H9 (cell line): ENCODE data around the gene PLEKHM3. TPM values are rescaled to one million over a fixed set of nuclear protein-coding genes. Genes with fewer than 3 reads are reported as not detected.

Experiments used
- DNase-seq: peaks from one replicate; pipeline ENCODE4 v3.0.0-alpha.2; 2017
- H2AFZ ChIP-seq: one replicate; pipeline ENCODE4 v1.6.1; 2013; ENCODE audit warnings: mild to moderate bottlenecking, low read length, control low read depth, moderate library complexity
- H2AK5ac ChIP-seq: 2 replicates; pipeline ENCODE4 v1.6.1; 2013; ENCODE audit warnings: low read length, control low read depth, mixed read lengths; ENCODE audit not compliant: insufficient read length
- H2BK120ac ChIP-seq: one replicate; pipeline ENCODE4 v1.6.1; 2013; ENCODE audit warnings: low read depth, mild to moderate bottlenecking, low read length, control low read depth, inconsistent platforms; ENCODE audit not compliant: poor library complexity, severe bottlenecking
- H2BK12ac ChIP-seq: 2 replicates; pipeline ENCODE4 v1.6.1; 2013; ENCODE audit warnings: low read length, control low read depth, mixed read lengths, low read depth; ENCODE audit not compliant: insufficient read length
- H2BK15ac ChIP-seq: 2 replicates; pipeline ENCODE4 v1.6.1; 2013; ENCODE audit warnings: low read depth, low read length, control low read depth
- H2BK20ac ChIP-seq: one replicate; pipeline ENCODE4 v1.6.1; 2013; ENCODE audit warnings: low read depth, mild to moderate bottlenecking, low read length, control low read depth, inconsistent platforms; ENCODE audit not compliant: poor library complexity, severe bottlenecking
- H2BK5ac ChIP-seq: 2 replicates; pipeline ENCODE4 v1.6.1; 2013; ENCODE audit warnings: low read length, control low read depth, mixed read lengths; ENCODE audit not compliant: insufficient read length
- H3K14ac ChIP-seq: 2 replicates; pipeline ENCODE4 v1.6.1; 2013; ENCODE audit warnings: low read length, control low read depth; ENCODE audit not compliant: insufficient read depth
- H3K18ac ChIP-seq: 2 replicates; pipeline ENCODE4 v1.6.1; 2013; ENCODE audit warnings: low read depth, mild to moderate bottlenecking, mixed read lengths, low read length, control low read depth; ENCODE audit not compliant: insufficient read length
- H3K23ac ChIP-seq: 2 replicates; pipeline ENCODE4 v1.6.1; 2013; ENCODE audit warnings: low read length, control low read depth, mixed read lengths, low read depth; ENCODE audit not compliant: insufficient read length
- H3K23me2 ChIP-seq: 2 replicates; pipeline ENCODE4 v1.6.1; 2013; ENCODE audit warnings: low read depth, mild to moderate bottlenecking, mixed read lengths, low read length, control low read depth; ENCODE audit not compliant: insufficient read length, poor library complexity, severe bottlenecking
- H3K27ac ChIP-seq: 2 replicates; pipeline ENCODE4 v1.5.1; 2013; ENCODE audit warnings: low read length, control low read depth, mixed read lengths, low read depth; ENCODE audit not compliant: insufficient read length
- H3K27me3 ChIP-seq: 2 replicates; pipeline ENCODE4 v1.6.1; 2013; ENCODE audit warnings: low read length, control low read depth, inconsistent platforms; ENCODE audit not compliant: insufficient read depth
- H3K4ac ChIP-seq: 2 replicates; pipeline ENCODE4 v1.6.1; 2013; ENCODE audit warnings: low read depth, mild to moderate bottlenecking, control low read depth, inconsistent platforms, low read length, moderate library complexity
- H3K4me1 ChIP-seq: 2 replicates; pipeline ENCODE4 v1.6.1; 2013; ENCODE audit warnings: low read length, control low read depth, inconsistent platforms; ENCODE audit not compliant: insufficient read depth
- H3K4me2 ChIP-seq: 2 replicates; pipeline ENCODE4 v1.6.1; 2013; ENCODE audit warnings: low read length, control low read depth, mixed read lengths; ENCODE audit not compliant: insufficient read length, insufficient read depth
- H3K56ac ChIP-seq: 2 replicates; pipeline ENCODE4 v1.6.1; 2013; ENCODE audit warnings: low read depth, mild to moderate bottlenecking, mixed read lengths, low read length, control low read depth; ENCODE audit not compliant: insufficient read length
- H3K79me1 ChIP-seq: 2 replicates; pipeline ENCODE4 v1.6.1; 2013; ENCODE audit warnings: low read depth, mild to moderate bottlenecking, moderate library complexity, low read length, control low read depth, inconsistent platforms; ENCODE audit not compliant: insufficient read depth, poor library complexity, severe bottlenecking
- H3K79me2 ChIP-seq: 2 replicates; pipeline ENCODE4 v1.6.1; 2013; ENCODE audit warnings: low read length, control low read depth, inconsistent platforms; ENCODE audit not compliant: insufficient read depth
- H3K9ac ChIP-seq: 2 replicates; pipeline ENCODE4 v1.6.1; 2013; ENCODE audit warnings: low read length, control low read depth, mixed read lengths; ENCODE audit not compliant: insufficient read length; ENCODE audit errors: extremely low read depth
- H3K9me3 ChIP-seq: one replicate; pipeline ENCODE4 v1.6.1; 2013; ENCODE audit warnings: low read depth, low read length, inconsistent platforms; ENCODE audit not compliant: control insufficient read depth
- H3T11ph ChIP-seq: one replicate; pipeline ENCODE4 v1.6.1; 2013; ENCODE audit warnings: mild to moderate bottlenecking, low read length, control low read depth, inconsistent platforms
- H4K20me1 ChIP-seq: one replicate; pipeline ENCODE4 v1.6.1; 2013; ENCODE audit not compliant: control insufficient read depth, insufficient read length, insufficient read depth
- H4K5ac ChIP-seq: 2 replicates; pipeline ENCODE4 v1.6.1; 2013; ENCODE audit warnings: low read depth, mild to moderate bottlenecking, mixed read lengths, low read length, control low read depth; ENCODE audit not compliant: insufficient read length
- H4K8ac ChIP-seq: replicated peaks from 2 replicates; pipeline ENCODE4 v1.6.1; 2013; ENCODE audit warnings: low read length, control low read depth, mixed read lengths, low read depth; ENCODE audit not compliant: insufficient read length
- H4K91ac ChIP-seq: 2 replicates; pipeline ENCODE4 v1.6.1; 2013; ENCODE audit warnings: low read depth, mild to moderate bottlenecking, moderate library complexity, mixed read lengths, low read length, control low read depth; ENCODE audit not compliant: insufficient read length
- H3K27ac Mint-ChIP-seq, 3 experiments: 2 replicates in 2 of 3; 3 replicates in 1 of 3; pipeline ENCODE4 v1.8.0; 2020 to 2021; ENCODE audit warnings: mixed read lengths in 3 of 3, mild to moderate bottlenecking in 1 of 3, moderate library complexity in 1 of 3
- H3K27me3 Mint-ChIP-seq: 2 replicates; pipeline ENCODE4 v1.8.0; 2021; ENCODE audit warnings: low read depth, mild to moderate bottlenecking, moderate library complexity, mixed read lengths
- H3K36me3 Mint-ChIP-seq, 3 experiments: 2 replicates in 2 of 3; 3 replicates in 1 of 3; pipeline ENCODE4 v1.8.0; 2020 to 2021; ENCODE audit warnings: low read depth in 3 of 3, mixed read lengths in 3 of 3; ENCODE audit not compliant: insufficient read depth in 1 of 3
- H3K4me1 Mint-ChIP-seq, 2 experiments: 2 replicates each; pipeline ENCODE4 v1.8.0; 2020; ENCODE audit warnings: mixed read lengths in 2 of 2
- H3K4me3 Mint-ChIP-seq, 2 experiments: 2 replicates in 1 of 2; 3 replicates in 1 of 2; pipeline ENCODE4 v1.8.0; 2020 to 2021; ENCODE audit warnings: mild to moderate bottlenecking in 2 of 2, mixed read lengths in 2 of 2, moderate library complexity in 1 of 2
- H3K9me3 Mint-ChIP-seq, 2 experiments: 2 replicates in 1 of 2; 3 replicates in 1 of 2; pipeline ENCODE4 v1.8.0; 2020; ENCODE audit warnings: mild to moderate bottlenecking in 2 of 2, mixed read lengths in 2 of 2, moderate library complexity in 1 of 2
- WGBS: extraction: QIAGEN DNeasy Blood & Tissue Kit; methylation state at CpG from one replicate; pipeline ENCODE4 v1.1.7; 2013; ENCODE audit warnings: missing lambda C conversion rate, low lambda C conversion rate, mixed read lengths; ENCODE audit not compliant: insufficient read length; ENCODE audit errors: extremely low coverage; 5-methylcytosine and 5-hydroxymethylcytosine counted together
- total RNA-seq: library from RNA; stranded (reverse); gene quantifications from 2 replicates; pipeline ENCODE4 v1.2.1, GENCODE V29; 2021
- TF ChIP-seq, protein P1 (sequence below): fragments of 200-600 bp; sonication (generic); conservative IDR thresholded peaks from 3 replicates; pipeline ENCODE4 v1.8.0; 2021; ENCODE audit warnings: antibody characterized with exemption, mild to moderate bottlenecking

PLEKHM3 gene
- total RNA-seq, 1 experiment from 2014 or later: 7.5 TPM

GRCh38 chr2:208062961-208063360 lies 37.6 kb upstream of the PLEKHM3 start:
- H2AK5ac ChIP-seq: no peak overlapping the region
- no peak overlapping the region for H3K23ac ChIP-seq
- no CpG with 5 or more reads among the region's 2 CpGs for WGBS
- H2AFZ ChIP-seq: no peak overlapping the region
- H3K18ac ChIP-seq: no peak overlapping the region
- no peak overlapping the region for H3T11ph ChIP-seq
- H3K23me2 ChIP-seq: no peaks in the 10 kb centered on the region
- H2BK5ac ChIP-seq: no peak overlapping the region
- no peak overlapping the region for H3K4me2 ChIP-seq
- H4K20me1 ChIP-seq: no peaks in the 10 kb centered on the region
- H3K4me3 Mint-ChIP-seq: no peak overlapping the region
- no peak overlapping the region for H4K8ac ChIP-seq
- no peaks in the 10 kb centered on the region for H3K79me1 ChIP-seq
- no peaks in the 10 kb centered on the region for H3K36me3 Mint-ChIP-seq
- 0 out of 4 replicates have a peak, but pooled peaks cover 3 to 4% of the 10 kb centered on the region in 2 experiments for H3K4me1 Mint-ChIP-seq
- H3K9me3 ChIP-seq: no peaks in the 10 kb centered on the region
- H3K14ac ChIP-seq: no peak overlapping the region
- no peak overlapping the region for H3K4ac ChIP-seq
- no peaks in the 10 kb centered on the region for H3K79me2 ChIP-seq
- H3K9ac ChIP-seq: no peak overlapping the region
- no peaks in the 10 kb centered on the region for H3K4me1 ChIP-seq
- no peak overlapping the region for H4K91ac ChIP-seq
- no peak overlapping the region for H3K27ac ChIP-seq
- no peak overlapping the region for H3K56ac ChIP-seq
- no peak overlapping the region for H2BK20ac ChIP-seq
- no peak overlapping the region for H2BK12ac ChIP-seq
- H2BK15ac ChIP-seq: no peak overlapping the region
- no peaks in the 10 kb centered on the region for H3K27me3 Mint-ChIP-seq
- no peak for DNase-seq
- H3K27ac Mint-ChIP-seq: no peak overlapping the region
- H2BK120ac ChIP-seq: no peak overlapping the region
- no peak overlapping the region for H4K5ac ChIP-seq
- TF ChIP-seq, protein P1, sequence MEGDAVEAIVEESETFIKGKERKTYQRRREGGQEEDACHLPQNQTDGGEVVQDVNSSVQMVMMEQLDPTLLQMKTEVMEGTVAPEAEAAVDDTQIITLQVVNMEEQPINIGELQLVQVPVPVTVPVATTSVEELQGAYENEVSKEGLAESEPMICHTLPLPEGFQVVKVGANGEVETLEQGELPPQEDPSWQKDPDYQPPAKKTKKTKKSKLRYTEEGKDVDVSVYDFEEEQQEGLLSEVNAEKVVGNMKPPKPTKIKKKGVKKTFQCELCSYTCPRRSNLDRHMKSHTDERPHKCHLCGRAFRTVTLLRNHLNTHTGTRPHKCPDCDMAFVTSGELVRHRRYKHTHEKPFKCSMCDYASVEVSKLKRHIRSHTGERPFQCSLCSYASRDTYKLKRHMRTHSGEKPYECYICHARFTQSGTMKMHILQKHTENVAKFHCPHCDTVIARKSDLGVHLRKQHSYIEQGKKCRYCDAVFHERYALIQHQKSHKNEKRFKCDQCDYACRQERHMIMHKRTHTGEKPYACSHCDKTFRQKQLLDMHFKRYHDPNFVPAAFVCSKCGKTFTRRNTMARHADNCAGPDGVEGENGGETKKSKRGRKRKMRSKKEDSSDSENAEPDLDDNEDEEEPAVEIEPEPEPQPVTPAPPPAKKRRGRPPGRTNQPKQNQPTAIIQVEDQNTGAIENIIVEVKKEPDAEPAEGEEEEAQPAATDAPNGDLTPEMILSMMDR: no peak
- H3K9me3 Mint-ChIP-seq: no peaks in the 10 kb centered on the region
- H3K27me3 ChIP-seq: no peaks in the 10 kb centered on the region
